ENCODE data around the gene GRK2. TPM values are rescaled to one million over a fixed set of nuclear protein-coding genes. Genes with fewer than 3 reads are reported as not detected.
A peak's percentile ranks its signal among the peaks of the same experiment; 100 is the strongest.

The GRK2 gene
- total and polyA plus RNA-seq, 9 of the 15 experiments (the other 6 are each of a cell fraction or from before 2014, with no cell fraction given) = 0.24 to 95.8 (median 56.5) TPM

- TF ChIP-seq POLR2G (IDR thresholded peaks at IDR 0.05; ENCODE audit: low read depth, low read length) (peak; percentile 83), MEF2D (tag; conservative IDR thresholded peaks at IDR 0.05; ENCODE audit: low read depth) (peak; percentile 73; the same call in 1 of the 2 replicates), BCL6 (CRISPR knock-in tag; IDR thresholded peaks at IDR 0.05) (no peak), HOMEZ (CRISPR knock-in tag; IDR thresholded peaks at IDR 0.05) (peak; percentile 78; the same call in 1 of the 2 replicates), PHF8 (IDR thresholded peaks at IDR 0.05; ENCODE audit: borderline replicate concordance, low read length) (peak; percentile 56; the same call in 1 of the 2 replicates), E2F1 (CRISPR knock-in tag; IDR thresholded peaks at IDR 0.05) (0 out of 2 replicates have a peak, but pooled peaks have one; percentile 11), ZBTB7A (IDR thresholded peaks at IDR 0.05; ENCODE audit: borderline replicate concordance, control insufficient read depth, low read depth, low read length) (peak; percentile 67; the same call in 1 of the 2 replicates), SUPT5H (IDR thresholded peaks at IDR 0.05) (peak; percentile 66; the same call in 1 of the 2 replicates), PML (IDR thresholded peaks at IDR 0.05; ENCODE audit: low read length) (peak; percentile 59; the same call in 1 of the 2 replicates), FOXM1 (IDR thresholded peaks at IDR 0.05; ENCODE audit: low read depth) (peak; percentile 66), FOXM1 (CRISPR knock-in tag; IDR thresholded peaks at IDR 0.05; ENCODE audit: low read depth) (no peak), TRIM24 (IDR thresholded peaks at IDR 0.05) (peak in 1 of 2 experiments; percentile 39; a peak in 1 of 4 replicates), PKNOX1 (IDR thresholded peaks at IDR 0.05) (peak; percentile 61; the same call in 1 of the 2 replicates), CREB5 (CRISPR knock-in tag; IDR thresholded peaks at IDR 0.05) (peak; percentile 80), RBFOX2 (IDR thresholded peaks at IDR 0.05; ENCODE audit: low read depth, low read length) (peak; percentile 85), ZNF311 (CRISPR knock-in tag; IDR thresholded peaks at IDR 0.05) (peak; percentile 92), BHLHE40 (IDR thresholded peaks at IDR 0.05; ENCODE audit: low read length) (0 out of 2 replicates have a peak, but pooled peaks have one; percentile 8)
- TF ChIP-seq, protein P1, sequence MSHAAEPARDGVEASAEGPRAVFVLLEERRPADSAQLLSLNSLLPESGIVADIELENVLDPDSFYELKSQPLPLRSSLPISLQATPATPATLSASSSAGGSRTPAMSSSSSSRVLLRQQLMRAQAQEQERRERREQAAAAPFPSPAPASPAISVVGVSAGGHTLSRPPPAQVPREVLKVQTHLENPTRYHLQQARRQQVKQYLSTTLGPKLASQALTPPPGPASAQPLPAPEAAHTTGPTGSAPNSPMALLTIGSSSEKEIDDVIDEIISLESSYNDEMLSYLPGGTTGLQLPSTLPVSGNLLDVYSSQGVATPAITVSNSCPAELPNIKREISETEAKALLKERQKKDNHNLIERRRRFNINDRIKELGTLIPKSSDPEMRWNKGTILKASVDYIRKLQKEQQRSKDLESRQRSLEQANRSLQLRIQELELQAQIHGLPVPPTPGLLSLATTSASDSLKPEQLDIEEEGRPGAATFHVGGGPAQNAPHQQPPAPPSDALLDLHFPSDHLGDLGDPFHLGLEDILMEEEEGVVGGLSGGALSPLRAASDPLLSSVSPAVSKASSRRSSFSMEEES (CRISPR knock-in tag; IDR thresholded peaks at IDR 0.05) = no peak
Measured at GRCh38 chr11:67277231-67277961, 11.1 kb downstream of the GRK2 start (continued).

All from K562 (cell line).